Pancreas (tissue), 10 donors: ENCODE measurements around the gene MICAL3. TPM values are rescaled to one million over a fixed set of nuclear protein-coding genes. Genes with fewer than 3 reads are reported as not detected.

Source experiments
- ATAC-seq, 4 donors: fragments of 200-7000 bp; cut with Tn5 transposase; one replicate each; pipeline versions ENCODE4 v1.8.0 to v1.9.1; 2020; ENCODE audit warnings: mild to moderate bottlenecking in 4 of 4, moderate library complexity in 4 of 4
- DNase-seq, 6 donors: peaks; one replicate each; pipeline ENCODE4 v3.0.0-alpha.2; 2020
- FAIRE-seq: peaks from 2 replicates; lab custom pipeline; 2012; peaks lifted over from hg19 to GRCh38; lab: Jason Lieb, UNC
- H3K27ac ChIP-seq, 4 donors: fragments of 200-600 bp; sonication (generic); 1 replicate in 3 of 4; 2 replicates in 1 of 4; pipeline versions ENCODE4 v1.5.0 to v1.8.0; 2020
- H3K27me3 ChIP-seq, 4 donors: fragments of 200-600 bp; one replicate each; pipeline ENCODE4 v1.8.0; 2021
- H3K36me3 ChIP-seq, 3 donors: fragments of 200-600 bp; sonication (generic) in 1 of 3; one replicate each; pipeline versions ENCODE4 v1.5.0 to v1.8.0; 2020 to 2021
- H3K4me1 ChIP-seq, 3 donors: fragments of 200-600 bp; one replicate each; pipeline ENCODE4 v1.8.0; 2021
- H3K4me3 ChIP-seq, 4 donors: fragments of 200-600 bp; sonication (generic) in 2 of 4; one replicate each; pipeline versions ENCODE4 v1.5.0 to v1.8.0; 2020 to 2021
- H3K9me3 ChIP-seq, 4 donors: fragments of 200-600 bp; one replicate each; pipeline ENCODE4 v1.8.0; 2021
- WGBS, 2 donors: extraction: QIAGEN DNeasy Blood & Tissue Kit; methylation state at CpG; one replicate each; pipeline ENCODE4 v1.1.7; 2013; 5-methylcytosine and 5-hydroxymethylcytosine counted together
- intact Hi-C, 3 donors: fragments of 100-400 bp; cut with DNase I; formaldehyde crosslinking; loops; one replicate each; pipeline versions ENCODE4 v1.11.1 to v1.14.2; 2022
- polyA plus RNA-seq, 2 donors: library from polyadenylated mRNA; stranded (reverse); fragments of 200-250 nt; gene quantifications; one replicate each; pipeline ENCODE4 v1.2.3, GENCODE V29; 2013
- total RNA-seq, 6 donors: library from RNA; stranded (reverse); fragmentation: NEBNext Ultra II Directional in 4 of 6; extraction: Animal tissue kit (Norgen Biotek cat#: 25700) in 4 of 6; gene quantifications; one replicate each; pipeline versions ENCODE4 v1.2.1 to v1.2.4, GENCODE V29; 2021 to 2023
- TF ChIP-seq, protein P1 (sequence below), 4 donors: fragments of 200-600 bp; sonication (generic) in 3 of 4; IDR thresholded peaks; one replicate each; pipeline versions ENCODE4 v1.5.0 to v1.8.0; 2021; ENCODE audit warnings: antibody characterized with exemption in 4 of 4
- donor health status: healthy with polysubstance abuse.
- donor health status: DM: no; HTN: no; CAD: no; lungs with moderate emphysema.
- donor health status: DM: no; HTN: no; CAD: no.
- donor health status: control.
- donor health status: control.
- donor health status: Bipolar disorder and iron deficiency.
- donor health status: DM: yes; HTN: yes; CAD: no.
- donor health status: DM: no; HTN: no; CAD: no.
- donor health status: DM: no; HTN: no; CAD: no.
- donor health status: DM: yes; HTN: yes; CAD: no.

The MICAL3 gene
- total and polyA plus RNA-seq, 8 donors: 5.9 to 56.8 (median 25.5) TPM

DNA sequence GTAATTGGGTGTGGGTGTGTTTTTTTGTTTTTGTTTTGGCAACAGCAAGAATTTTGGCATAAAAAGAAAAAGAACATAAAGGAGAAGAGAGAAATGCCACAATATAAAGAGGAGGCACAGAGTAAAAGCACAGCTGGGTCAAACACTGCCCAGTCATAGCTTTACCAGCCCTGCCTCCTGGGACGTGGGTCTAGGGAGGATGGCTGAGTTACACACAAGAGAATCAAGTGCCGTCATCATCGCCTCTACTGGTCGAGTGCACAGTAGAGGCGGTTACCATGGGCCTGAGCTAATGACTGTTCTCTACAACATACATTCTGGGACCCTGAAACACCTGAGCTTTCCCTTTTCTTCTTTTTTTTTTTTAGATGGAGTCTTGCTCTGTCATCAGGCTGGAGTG is 162.5 kb downstream of the MICAL3 start:
- Histone ChIP-seq H3K36me3 (peaks cover 0 to 46% (median 9%) of the 10 kb centered on the region in 3 donors), H3K27ac (no peak overlapping the region), H3K4me3 (no peak overlapping the region), H3K4me1 (no peaks in the 10 kb centered on the region), H3K27me3 (no peaks in the 10 kb centered on the region), H3K9me3 (no peaks in the 10 kb centered on the region)
- DNase-seq (peak in 1 of 6 donors; percentile 6), FAIRE-seq (no peak), ATAC-seq (no peak)
- intact Hi-C loops: no loop called here
- TF ChIP-seq, protein P1, sequence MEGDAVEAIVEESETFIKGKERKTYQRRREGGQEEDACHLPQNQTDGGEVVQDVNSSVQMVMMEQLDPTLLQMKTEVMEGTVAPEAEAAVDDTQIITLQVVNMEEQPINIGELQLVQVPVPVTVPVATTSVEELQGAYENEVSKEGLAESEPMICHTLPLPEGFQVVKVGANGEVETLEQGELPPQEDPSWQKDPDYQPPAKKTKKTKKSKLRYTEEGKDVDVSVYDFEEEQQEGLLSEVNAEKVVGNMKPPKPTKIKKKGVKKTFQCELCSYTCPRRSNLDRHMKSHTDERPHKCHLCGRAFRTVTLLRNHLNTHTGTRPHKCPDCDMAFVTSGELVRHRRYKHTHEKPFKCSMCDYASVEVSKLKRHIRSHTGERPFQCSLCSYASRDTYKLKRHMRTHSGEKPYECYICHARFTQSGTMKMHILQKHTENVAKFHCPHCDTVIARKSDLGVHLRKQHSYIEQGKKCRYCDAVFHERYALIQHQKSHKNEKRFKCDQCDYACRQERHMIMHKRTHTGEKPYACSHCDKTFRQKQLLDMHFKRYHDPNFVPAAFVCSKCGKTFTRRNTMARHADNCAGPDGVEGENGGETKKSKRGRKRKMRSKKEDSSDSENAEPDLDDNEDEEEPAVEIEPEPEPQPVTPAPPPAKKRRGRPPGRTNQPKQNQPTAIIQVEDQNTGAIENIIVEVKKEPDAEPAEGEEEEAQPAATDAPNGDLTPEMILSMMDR (IDR thresholded peaks at IDR 0.05): no peak
- WGBS, 2 donors: 92 to 96% methylated on average over 5 of the region's 5 CpGs

DNA sequence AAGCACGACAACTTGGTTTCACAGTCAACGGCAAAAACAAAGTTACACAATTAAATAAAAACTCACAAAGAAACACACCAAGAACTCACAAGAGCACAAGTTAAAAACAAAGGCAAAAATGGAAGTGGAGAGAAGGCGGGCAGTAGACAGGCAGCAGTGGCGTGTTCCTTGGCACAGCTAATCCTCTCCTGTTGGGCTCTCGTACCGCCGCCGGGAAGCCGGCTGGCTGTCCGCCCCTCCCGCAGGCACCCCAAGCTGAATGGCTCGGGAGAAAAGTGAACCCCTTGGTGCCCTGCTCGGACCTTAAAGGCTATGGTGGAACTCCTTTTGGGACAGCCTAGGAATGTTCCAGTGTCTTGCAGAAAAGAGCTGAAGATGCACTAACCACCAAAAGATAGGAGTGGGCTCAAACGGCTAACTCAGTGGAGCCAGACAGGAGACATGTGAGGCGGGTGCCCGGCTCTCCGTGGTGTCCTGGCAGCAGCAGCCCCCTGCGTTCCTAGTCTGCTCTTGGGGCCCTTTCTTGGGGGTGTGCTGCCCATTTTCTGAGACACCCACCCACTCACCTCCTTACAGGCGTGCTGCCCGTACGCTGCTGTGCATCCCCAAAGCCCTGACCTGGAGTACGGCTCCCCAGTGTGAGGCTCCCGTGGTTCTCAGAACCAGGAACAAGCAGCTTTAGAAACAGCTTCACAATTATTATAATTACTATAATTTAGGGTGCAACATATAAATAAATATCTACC is 164.0 kb downstream of the MICAL3 start:
- WGBS, 2 donors: 92 to 95% methylated on average over 23 of the region's 23 CpGs
- no peaks in the 10 kb centered on the region for H3K4me1 ChIP-seq
- no peak overlapping the region for H3K4me3 ChIP-seq
- intact Hi-C loops: no loop called here
- FAIRE-seq: no peak
- no peaks in the 10 kb centered on the region for H3K9me3 ChIP-seq
- TF ChIP-seq, protein P1 (IDR thresholded peaks at IDR 0.05): no peak
- DNase-seq: no peak
- H3K27me3 ChIP-seq: no peaks in the 10 kb centered on the region
- no peak for ATAC-seq
- H3K27ac ChIP-seq: no peak overlapping the region
- H3K36me3 ChIP-seq: peaks cover 0 to 38% (median 9%) of the 10 kb centered on the region in 3 donors

DNA sequence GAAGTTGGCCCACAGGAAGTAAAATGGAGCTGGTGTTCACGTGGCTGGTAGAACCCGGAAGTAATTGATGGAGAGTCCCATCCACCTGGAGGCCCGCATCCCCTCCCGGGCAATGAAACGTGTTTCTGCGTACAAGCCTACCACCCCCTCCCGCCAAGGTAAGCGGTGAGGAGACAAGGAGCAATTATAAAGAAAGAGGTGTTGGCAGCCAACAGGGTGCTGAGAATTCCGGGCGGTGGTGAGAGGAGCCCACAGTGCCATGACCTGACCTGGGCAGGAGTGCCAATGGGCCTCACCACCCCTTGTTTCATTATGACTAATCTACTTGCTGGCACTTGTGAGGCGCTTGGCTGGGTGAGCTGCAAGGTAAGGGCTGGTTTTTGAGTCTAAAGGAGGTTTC is 166.3 kb downstream of the MICAL3 start:
- FAIRE-seq (no peak), DNase-seq (peak in 1 of 6 donors; percentile 17), ATAC-seq (no peak)
- Histone ChIP-seq H3K4me1 (no peaks in the 10 kb centered on the region), H3K27ac (no peak overlapping the region), H3K27me3 (no peaks in the 10 kb centered on the region), H3K4me3 (no peak overlapping the region), H3K9me3 (no peaks in the 10 kb centered on the region), H3K36me3 (peaks cover 0 to 22% (median 0%) of the 10 kb centered on the region in 3 donors)
- TF ChIP-seq, protein P1 (IDR thresholded peaks at IDR 0.05): no peak
- intact Hi-C loops: no loop called here
- 95% methylated on average over 11 of the region's 11 CpGs for WGBS, 2 donors

DNA sequence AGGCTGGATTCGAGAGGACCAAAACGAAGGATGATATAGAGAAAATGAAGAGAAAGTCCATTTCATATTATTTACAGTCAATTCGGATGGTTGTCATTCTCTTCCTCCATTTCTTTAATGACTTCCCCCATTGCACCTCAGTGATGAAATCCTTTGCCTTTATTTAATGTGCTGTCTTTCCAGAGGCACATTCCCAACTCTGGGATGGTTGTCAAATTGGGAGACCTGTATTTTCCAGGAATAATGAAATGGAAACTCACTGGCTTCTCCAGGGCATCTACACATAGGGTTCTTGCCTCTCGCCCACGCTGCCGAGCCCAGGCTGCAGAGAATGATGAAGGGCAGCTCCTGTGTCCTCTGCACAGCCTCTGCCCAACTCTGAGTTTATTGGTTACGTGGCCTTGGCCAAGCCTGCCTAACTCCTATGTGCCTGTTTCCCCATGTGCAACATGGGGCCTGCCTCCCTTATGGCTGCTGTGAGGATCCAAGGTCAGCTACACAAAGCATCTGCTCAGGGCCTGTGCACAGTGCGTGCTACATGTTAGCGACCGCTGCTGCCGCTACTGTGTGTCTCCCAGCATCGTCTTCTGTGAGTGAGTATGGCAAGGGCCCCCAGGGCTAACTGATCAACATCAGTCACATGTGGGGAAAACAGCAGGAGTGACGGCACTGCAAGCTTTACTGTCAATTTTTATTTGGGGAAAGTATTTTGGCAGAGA is 168.6 kb downstream of the MICAL3 start:
- no peak for ATAC-seq
- 93% methylated on average over 13 of the region's 13 CpGs for WGBS, 2 donors

More for the DNA sequence above, 168.6 kb downstream of the MICAL3 start:
- intact Hi-C loops: no loop called here
- Histone ChIP-seq H3K27ac (no peak overlapping the region), H3K4me3 (no peak overlapping the region), H3K4me1 (no peaks in the 10 kb centered on the region), H3K36me3 (peaks cover 0 to 5% (median 0%) of the 10 kb centered on the region in 3 donors), H3K9me3 (no peaks in the 10 kb centered on the region), H3K27me3 (no peaks in the 10 kb centered on the region)
- TF ChIP-seq, protein P1 (IDR thresholded peaks at IDR 0.05): no peak
- no peak for FAIRE-seq
- peak in 1 of 6 donors; percentile 29 for DNase-seq
